Hematopoietic multipotent progenitor cell treated with erythropoietin and hydrocortisone succinate and interleukin-3 and kit ligand, for 8 days (in vitro differentiated cells): Measurements from ENCODE around the gene SYT11.
"Not testable (repeated sequence)": the region's sequence is repeated elsewhere in the genome, so short reads cannot be mapped to it uniquely, and the experiment has no call there.

ENCODE experiments used
- DNase-seq: peaks from one replicate; pipeline ENCODE4 v3.0.0-alpha.2; 2015

The SYT11 gene

DNA sequence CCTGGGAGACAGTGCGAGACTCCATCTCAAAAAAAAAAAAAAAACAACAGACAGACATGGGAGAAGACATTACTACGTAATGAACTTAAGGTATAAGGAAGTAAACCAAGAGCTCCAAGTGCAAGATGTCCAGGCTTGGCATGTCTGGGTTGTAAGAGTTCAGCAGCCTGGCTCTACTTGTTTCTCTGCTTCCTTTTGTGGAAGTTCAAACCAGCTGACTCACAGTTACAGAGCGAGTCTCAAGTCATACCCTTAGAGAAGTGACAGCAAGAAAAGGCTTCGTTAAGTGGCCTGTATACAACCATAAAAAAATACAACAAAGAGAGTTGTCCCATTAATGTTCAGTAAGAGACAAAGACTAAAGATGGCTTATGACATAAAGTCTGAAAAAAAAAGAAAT is 50.5 kb downstream of the SYT11 start:
- peak; percentile 48 for DNase-seq

DNA sequence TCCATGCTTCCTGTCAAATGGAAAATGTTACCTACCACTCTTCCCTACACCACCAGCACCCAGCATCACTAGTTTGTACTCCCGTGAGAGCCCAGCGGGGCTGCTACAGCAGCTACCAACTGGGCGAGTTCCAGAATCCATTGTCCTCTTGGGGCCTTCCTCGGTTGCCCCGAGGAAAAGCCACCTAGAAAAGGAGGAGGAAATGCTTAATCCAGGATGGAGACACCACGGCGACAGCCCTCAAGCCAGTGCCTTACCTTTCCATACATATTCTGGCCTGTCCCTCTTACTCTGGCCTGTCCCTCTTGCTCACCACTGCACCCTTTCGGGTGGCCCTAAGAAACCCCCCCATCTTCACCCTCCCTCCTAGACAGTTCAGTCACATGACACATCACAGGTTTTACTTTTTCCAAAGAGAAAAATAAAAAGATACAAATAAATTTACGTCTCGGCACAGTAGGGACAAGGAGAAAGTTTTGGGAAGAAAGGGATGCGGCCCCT is 51.3 kb downstream of the SYT11 start:
- DNase-seq, result peak; percentile 38

GRCh38 chr1:155911156-155912055 is 52.0 kb downstream of the SYT11 start, which contains the start of gene RIT1:
RIT1 (minus strand) TSS chr1:155911349; CDS start chr1:155910761, 588 bp downstream.
- DNase-seq, result peak; percentile 84

GRCh38 chr1:155912056-155912536 is 52.7 kb downstream of the SYT11 start:
- no peak for DNase-seq

DNA sequence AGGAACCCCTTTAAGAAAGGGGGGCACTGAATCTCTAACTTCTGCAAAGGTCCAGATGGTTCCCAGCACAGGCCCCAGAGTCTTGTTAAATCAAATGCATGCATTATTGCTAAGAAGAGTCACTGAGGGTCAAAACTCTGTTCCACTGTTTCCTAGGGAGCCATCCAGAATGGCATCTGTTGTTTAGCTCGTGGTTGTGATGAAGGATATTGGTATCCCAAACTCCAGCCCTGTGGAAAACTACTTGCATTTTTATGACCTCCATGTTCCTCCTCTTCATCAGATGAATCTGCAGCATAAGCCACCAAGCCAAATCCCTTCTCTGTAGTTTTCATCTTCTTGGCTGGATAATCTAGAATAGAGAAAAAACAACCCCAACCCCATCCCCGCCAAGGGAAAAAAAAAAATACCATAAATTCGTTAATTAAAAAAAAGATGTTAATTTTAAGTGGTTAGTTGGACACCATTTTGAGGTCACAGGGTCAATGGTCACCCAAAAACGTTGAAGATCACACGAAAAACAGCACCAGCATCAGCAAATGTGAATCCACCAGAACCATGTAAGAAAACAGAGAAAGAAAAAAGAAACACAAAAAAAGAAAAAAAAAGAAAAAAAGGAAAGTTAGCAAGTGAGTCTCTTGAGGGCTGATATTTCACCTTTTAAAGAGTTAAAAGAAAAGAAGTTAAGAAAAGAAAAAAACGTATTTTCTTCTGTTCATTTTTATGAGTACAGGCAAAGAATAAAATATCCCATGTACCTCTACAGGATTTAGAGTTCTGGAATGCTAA is 54.8 kb downstream of the SYT11 start:
- DNase-seq, result no peak

- DNase-seq, result no peak
Observed at GRCh38 chr1:155918660-155919059, 59.3 kb downstream of the SYT11 start.

- DNase-seq, result no peak
Observed at GRCh38 chr1:155919801-155920200, 60.4 kb downstream of the SYT11 start.

- no peak for DNase-seq
Observed at GRCh38 chr1:155920717-155921116, 61.4 kb downstream of the SYT11 start.

- no peak for DNase-seq
Observed at GRCh38 chr1:155925506-155925905, 66.1 kb downstream of the SYT11 start.

DNA sequence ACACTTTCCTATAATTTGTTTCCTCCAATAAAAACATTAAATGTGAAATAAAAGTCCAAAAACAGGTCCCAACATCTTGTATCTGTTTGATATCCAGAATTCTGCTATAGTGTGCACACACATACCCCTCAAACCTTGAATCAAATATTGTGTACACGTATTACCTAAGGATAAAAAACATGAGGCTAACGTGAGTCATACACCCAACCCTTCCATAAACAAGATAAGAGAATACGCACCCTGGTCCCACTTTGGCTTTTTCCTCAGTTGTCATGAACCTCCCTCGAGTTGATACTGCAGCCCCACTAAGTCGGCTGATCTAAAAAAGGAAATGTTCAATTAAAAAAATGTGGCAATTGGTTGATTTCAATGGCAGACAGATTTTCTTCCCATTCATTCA is 69.7 kb downstream of the SYT11 start:
- DNase-seq, result no peak

DNA sequence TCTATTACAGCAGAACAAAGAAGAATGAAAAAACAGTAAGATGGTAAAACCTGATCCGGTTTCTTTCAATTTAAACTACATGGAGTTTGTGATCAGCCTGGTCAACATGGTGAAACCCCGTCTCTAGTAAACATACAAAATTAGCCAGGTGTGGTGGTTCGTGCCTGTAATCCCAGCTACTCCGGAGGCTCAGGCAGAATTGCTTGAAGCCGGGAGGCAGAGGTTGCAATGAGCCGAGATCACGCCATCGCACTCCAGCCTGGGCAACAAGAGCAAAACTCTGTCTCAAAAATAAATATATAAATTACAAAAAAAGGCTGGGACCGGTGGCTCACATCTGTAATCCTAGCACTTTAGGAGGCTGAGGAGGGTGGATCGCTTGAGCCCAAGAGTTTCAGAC is 71.4 kb downstream of the SYT11 start:
- DNase-seq, result not testable (repeated sequence)

- DNase-seq, result no peak
Observed at GRCh38 chr1:155931332-155932038, 72.1 kb downstream of the SYT11 start.

DNA sequence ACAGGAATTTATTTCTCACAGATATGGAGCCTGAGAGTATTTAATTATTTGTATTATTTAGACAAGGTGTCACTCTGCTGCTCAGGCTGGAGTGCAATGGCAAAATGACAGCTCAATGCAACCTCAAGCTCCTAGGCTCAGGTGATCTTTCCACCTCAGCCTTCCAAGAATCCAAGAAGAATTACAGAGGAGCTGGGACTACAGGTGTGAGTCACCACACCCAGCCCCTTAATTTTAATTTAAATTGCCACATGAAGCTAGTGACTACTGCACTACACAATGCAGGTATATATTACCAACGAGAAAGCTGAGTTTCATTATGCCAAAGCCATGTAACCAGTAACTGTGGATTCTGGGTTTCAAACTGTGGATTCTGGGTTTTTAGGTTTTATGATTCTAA is 72.7 kb downstream of the SYT11 start:
- DNase-seq, result no peak

DNA sequence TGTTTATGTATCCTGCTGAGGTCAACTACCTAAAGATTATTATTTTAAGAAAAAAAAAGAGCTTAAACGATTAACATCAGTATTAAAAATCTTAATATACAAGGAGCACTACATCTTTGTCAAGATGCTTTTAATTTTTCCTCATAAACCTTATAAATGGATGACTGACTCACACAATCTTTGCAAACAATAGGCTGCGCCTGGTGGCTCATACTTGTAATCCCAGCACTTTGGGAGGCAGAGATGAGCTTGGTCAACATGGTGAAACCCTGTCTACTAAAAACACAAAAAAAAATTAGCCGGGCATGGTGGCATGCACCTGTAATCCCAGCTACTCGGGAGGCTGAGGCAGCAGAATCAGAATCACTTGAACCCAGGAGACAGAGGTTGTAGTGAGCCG is 73.1 kb downstream of the SYT11 start:
- no peak for DNase-seq

- no peak for DNase-seq
Observed at GRCh38 chr1:155933591-155934096, 74.3 kb downstream of the SYT11 start.

GRCh38 chr1:155934097-155934935 is 74.9 kb downstream of the SYT11 start, which contains the start of gene KHDC4:
KHDC4 (minus strand) TSS chr1:155934413; CDS start chr1:155934373, 40 bp downstream.
- peak; percentile 100 for DNase-seq
